Measurements from ENCODE around the gene CST7. TPM values are rescaled to one million over a fixed set of nuclear protein-coding genes. Genes with fewer than 3 reads are reported as not detected.

The CST7 gene
- total and polyA plus RNA-seq, 2 experiments from 2014 or later = not detected

- no peak for TF ChIP-seq ZNF462 (CRISPR knock-in tag; IDR thresholded peaks at IDR 0.05)
Observed at GRCh38 chr20:24906806-24907205, 42.3 kb upstream of the CST7 start (continued).

GRCh38 chr20:24908642-24909041 lies 40.4 kb upstream of the CST7 start:
- H3K4me1 ChIP-seq (ENCODE audit: insufficient read depth) = no peaks in the 10 kb centered on the region
- H3K27ac Mint-ChIP-seq = no peak overlapping the region
- no peaks in the 10 kb centered on the region for H3K9me2 ChIP-seq (ENCODE audit: insufficient read depth)
- H3K4me2 ChIP-seq = no peak overlapping the region
- no peak for TF ChIP-seq ZNF462 (CRISPR knock-in tag; IDR thresholded peaks at IDR 0.05)
- no peak for TF ChIP-seq EZH2 (IDR thresholded peaks at IDR 0.05; ENCODE audit: low read depth, unreplicated experiment)
- TF ChIP-seq NANOG (IDR thresholded peaks at IDR 0.05; ENCODE audit: borderline replicate concordance) = no peak
- no peak for TF ChIP-seq ZNF331 (CRISPR knock-in tag; IDR thresholded peaks at IDR 0.05; ENCODE audit: low read depth)
- no peak for TF ChIP-seq ZNF114 (CRISPR knock-in tag; IDR thresholded peaks at IDR 0.05)
- TF ChIP-seq EZH2phosphoT487 (IDR thresholded peaks at IDR 0.05; ENCODE audit: unreplicated experiment) = no peak
- TF ChIP-seq JUNB (IDR thresholded peaks at IDR 0.05; ENCODE audit: unreplicated experiment) = no peak
- no peak for TF ChIP-seq ETS1 (IDR thresholded peaks at IDR 0.05)
- no peak for TF ChIP-seq POLR2AphosphoS5 (IDR thresholded peaks at IDR 0.05; ENCODE audit: low read depth)
- 0 out of 2 replicates have a peak, but pooled peaks cover 3% of the 10 kb centered on the region for H3K36me3 ChIP-seq (ENCODE audit: insufficient read depth)
- peaks cover 10% of the 10 kb centered on the region for H3K27me3 Mint-ChIP-seq (ENCODE audit: insufficient read depth, low read depth, poor library complexity)
- no peaks in the 10 kb centered on the region for H3F3A ChIP-seq (replicated peaks; ENCODE audit: low read depth)
- ATAC-seq (no peak), DNase-seq (ENCODE audit: low spot score) (no peak)
- H3K36me3 Mint-ChIP-seq (ENCODE audit: low read depth) = no peaks in the 10 kb centered on the region; the same call in 2 of the 3 replicates
- no peak overlapping the region for H3K27ac ChIP-seq (ENCODE audit: low read depth)
- H3K9me3 Mint-ChIP-seq = peaks cover 37% of the 10 kb centered on the region
- no peak overlapping the region for H3K4me3 ChIP-seq
- H3K4me1 Mint-ChIP-seq = peaks cover 8% of the 10 kb centered on the region
- no peak overlapping the region for H3K4me3 Mint-ChIP-seq
- no peaks in the 10 kb centered on the region for H3K27me3 ChIP-seq (ENCODE audit: insufficient read depth)
- H3K79me2 ChIP-seq (replicated peaks; ENCODE audit: insufficient read depth) = no peaks in the 10 kb centered on the region
- H2AFZ ChIP-seq = no peak overlapping the region
- no peaks in the 10 kb centered on the region for H4K20me1 ChIP-seq (replicated peaks; ENCODE audit: insufficient read depth)
